ENCODE results near the gene NBAS. TPM values are rescaled to one million over a fixed set of nuclear protein-coding genes. Genes with fewer than 3 reads are reported as not detected.

NBAS gene
- total RNA-seq, 4 donors from 2014 or later, result 22.8 to 32.0 (median 23.7) TPM

DNA sequence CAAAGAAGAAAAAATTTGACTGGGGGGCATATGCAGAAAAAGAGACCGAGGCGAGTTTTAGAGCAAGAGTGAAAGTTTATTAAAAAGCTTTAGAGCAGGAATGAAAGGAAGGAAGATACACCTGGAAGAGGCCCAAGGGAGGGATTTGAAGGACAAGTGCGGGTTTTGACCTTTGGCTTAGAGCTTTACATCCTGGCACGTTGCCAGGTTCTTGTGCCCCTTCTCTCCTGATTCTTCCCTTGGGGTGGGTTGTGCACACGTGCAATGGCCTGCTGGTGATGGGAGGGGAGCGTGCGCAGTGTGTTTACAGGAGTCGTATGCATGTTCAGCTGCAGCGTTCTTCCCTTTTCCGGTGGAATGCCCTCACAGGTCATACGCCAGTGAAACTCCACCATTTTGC lies 208.8 kb downstream of the NBAS start:
- Histone ChIP-seq H3K27me3 (no peaks in the 10 kb centered on the region), H3K4me1 (no peaks in the 10 kb centered on the region), H3K9me3 (no peaks in the 10 kb centered on the region), H3K27ac (no peak overlapping the region), H3K4me3 (no peak overlapping the region), H3K36me3 (peaks cover 0 to 74% (median 0%) of the 10 kb centered on the region in 3 donors)
- 86 to 91% methylated on average over 11 of the region's 11 CpGs for WGBS, 2 donors
- no peak for TF ChIP-seq POLR2A (IDR thresholded peaks at IDR 0.05)
- TF ChIP-seq, protein P1, sequence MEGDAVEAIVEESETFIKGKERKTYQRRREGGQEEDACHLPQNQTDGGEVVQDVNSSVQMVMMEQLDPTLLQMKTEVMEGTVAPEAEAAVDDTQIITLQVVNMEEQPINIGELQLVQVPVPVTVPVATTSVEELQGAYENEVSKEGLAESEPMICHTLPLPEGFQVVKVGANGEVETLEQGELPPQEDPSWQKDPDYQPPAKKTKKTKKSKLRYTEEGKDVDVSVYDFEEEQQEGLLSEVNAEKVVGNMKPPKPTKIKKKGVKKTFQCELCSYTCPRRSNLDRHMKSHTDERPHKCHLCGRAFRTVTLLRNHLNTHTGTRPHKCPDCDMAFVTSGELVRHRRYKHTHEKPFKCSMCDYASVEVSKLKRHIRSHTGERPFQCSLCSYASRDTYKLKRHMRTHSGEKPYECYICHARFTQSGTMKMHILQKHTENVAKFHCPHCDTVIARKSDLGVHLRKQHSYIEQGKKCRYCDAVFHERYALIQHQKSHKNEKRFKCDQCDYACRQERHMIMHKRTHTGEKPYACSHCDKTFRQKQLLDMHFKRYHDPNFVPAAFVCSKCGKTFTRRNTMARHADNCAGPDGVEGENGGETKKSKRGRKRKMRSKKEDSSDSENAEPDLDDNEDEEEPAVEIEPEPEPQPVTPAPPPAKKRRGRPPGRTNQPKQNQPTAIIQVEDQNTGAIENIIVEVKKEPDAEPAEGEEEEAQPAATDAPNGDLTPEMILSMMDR (IDR thresholded peaks at IDR 0.05), result no peak
- DNase-seq, result no peak
- intact Hi-C loops (cut with DNase I), result no loop called here

DNA sequence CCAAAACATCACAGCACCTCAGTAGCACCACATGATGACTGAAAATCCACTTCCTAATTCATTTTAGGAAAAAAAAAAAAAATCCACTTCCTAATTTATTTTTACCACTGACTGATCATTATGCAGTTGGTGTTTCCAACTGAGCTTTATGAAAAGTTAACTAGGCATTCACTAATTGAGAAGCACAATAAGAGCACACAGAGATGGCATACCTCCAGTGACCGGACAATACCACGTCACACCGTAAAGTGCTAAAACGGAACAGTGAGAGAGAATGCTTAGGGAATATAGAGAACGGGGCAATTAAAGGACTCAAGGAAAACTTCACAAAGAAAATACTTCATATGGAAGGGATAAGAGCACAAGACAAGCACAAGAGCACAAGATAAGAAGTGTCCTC lies 212.5 kb downstream of the NBAS start:
- H3K36me3 ChIP-seq, result peaks cover 0 to 42% (median 0%) of the 10 kb centered on the region in 3 donors
- H3K9me3 ChIP-seq, result no peaks in the 10 kb centered on the region
- DNase-seq, result no peak
- no peak overlapping the region for H3K4me3 ChIP-seq
- TF ChIP-seq, protein P1 (IDR thresholded peaks at IDR 0.05), result no peak
- TF ChIP-seq POLR2A (IDR thresholded peaks at IDR 0.05), result no peak
- intact Hi-C loops (cut with DNase I), result no loop called here
- H3K27me3 ChIP-seq, result no peaks in the 10 kb centered on the region
- 91 to 95% methylated on average over 5 of the region's 5 CpGs for WGBS, 2 donors
- H3K4me1 ChIP-seq, result no peaks in the 10 kb centered on the region
- H3K27ac ChIP-seq, result no peak overlapping the region

DNA sequence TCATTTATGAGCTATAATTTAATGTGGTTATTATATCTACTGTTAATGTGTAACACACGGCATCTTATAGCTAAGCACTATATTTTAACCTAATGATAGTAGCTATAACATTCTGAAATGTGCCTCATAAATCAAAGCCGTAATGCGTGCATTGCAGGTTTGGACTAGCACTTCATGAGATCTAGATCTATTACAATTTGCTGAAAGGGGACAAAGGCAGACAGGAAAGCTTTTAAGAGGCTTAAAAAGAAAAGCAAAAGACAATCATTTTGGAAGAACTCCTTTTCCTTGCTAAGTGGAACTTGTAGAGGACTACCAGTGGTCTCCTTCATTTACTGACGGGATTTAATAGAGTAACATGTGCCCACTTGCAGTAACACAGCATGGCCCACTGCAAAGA lies 213.1 kb downstream of the NBAS start:
- H3K4me3 ChIP-seq, result no peak overlapping the region
- H3K4me1 ChIP-seq, result no peaks in the 10 kb centered on the region
- TF ChIP-seq POLR2A (IDR thresholded peaks at IDR 0.05), result no peak
- TF ChIP-seq, protein P1 (IDR thresholded peaks at IDR 0.05), result no peak
- DNase-seq, result no peak
- no peak overlapping the region for H3K27ac ChIP-seq
- intact Hi-C loops (cut with DNase I), result no loop called here
- H3K36me3 ChIP-seq, result peaks cover 0 to 36% (median 0%) of the 10 kb centered on the region in 3 donors
- no peaks in the 10 kb centered on the region for H3K9me3 ChIP-seq
- 48 to 73% methylated on average over 4 of the region's 4 CpGs for WGBS, 2 donors
- H3K27me3 ChIP-seq, result no peaks in the 10 kb centered on the region

DNA sequence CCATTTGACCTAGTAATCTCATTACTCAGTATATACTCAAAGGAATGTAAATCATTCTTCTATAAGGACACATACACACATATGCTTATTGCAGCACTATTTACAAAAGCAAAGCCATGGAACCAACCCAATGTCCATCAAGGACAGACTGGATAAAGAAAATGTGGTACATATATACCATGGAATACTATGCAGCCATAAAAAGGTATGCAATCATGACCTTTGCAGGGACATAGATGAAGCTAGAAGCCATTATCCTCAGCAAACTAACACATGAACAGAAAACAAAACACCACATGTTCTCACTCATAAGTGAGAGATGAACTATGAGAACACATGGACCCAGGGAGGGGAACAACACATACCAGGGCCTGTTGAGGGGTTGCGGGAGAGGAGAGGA lies 214.5 kb downstream of the NBAS start:
- no peaks in the 10 kb centered on the region for H3K27me3 ChIP-seq
- no peak overlapping the region for H3K4me3 ChIP-seq
- 100% methylated on average over 1 of the region's 1 CpG for WGBS, 2 donors
- intact Hi-C loops (cut with DNase I), result no loop called here
- H3K27ac ChIP-seq, result no peak overlapping the region
- TF ChIP-seq, protein P1 (IDR thresholded peaks at IDR 0.05), result no peak
- TF ChIP-seq POLR2A (IDR thresholded peaks at IDR 0.05), result no peak
- no peaks in the 10 kb centered on the region for H3K4me1 ChIP-seq
- DNase-seq, result no peak
- H3K36me3 ChIP-seq, result peaks cover 0 to 28% (median 0%) of the 10 kb centered on the region in 3 donors
- no peaks in the 10 kb centered on the region for H3K9me3 ChIP-seq

DNA sequence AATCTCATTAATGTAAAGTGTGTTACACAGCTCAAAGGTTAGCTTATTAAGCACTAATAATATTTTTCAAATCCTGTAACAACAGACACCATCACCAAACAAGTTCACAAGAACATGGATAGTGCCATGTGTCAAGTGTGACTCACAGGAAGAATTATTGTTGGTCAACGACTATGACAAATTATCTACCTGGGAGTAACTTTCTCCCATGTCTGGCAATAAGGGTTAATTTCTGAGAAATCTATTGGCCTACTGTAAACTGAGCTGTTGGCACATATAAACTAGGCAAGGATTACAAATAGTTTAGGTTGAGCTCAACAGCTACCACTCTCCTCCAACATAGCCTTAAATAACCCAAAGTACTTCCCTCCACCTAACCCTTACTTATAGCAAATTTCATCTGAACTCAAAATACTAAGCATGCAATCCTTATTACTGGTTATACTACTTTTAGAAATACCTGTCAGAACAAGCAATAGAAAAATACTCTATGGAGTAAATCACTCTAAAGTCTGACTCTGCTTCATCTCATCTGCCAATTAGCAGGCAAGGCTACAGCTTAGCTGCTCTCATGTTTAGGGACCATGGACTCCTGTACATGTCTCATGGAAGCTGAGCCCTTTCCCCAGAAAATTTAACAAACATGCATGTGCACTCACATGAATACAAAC lies 223.0 kb downstream of the NBAS start:
- Histone ChIP-seq H3K4me3 (no peak overlapping the region), H3K36me3 (peaks cover 0 to 25% (median 0%) of the 10 kb centered on the region in 3 donors), H3K9me3 (no peaks in the 10 kb centered on the region), H3K4me1 (peaks cover 0 to 18% (median 0%) of the 10 kb centered on the region in 3 donors), H3K27ac (no peak overlapping the region), H3K27me3 (peaks cover 0 to 6% (median 0%) of the 10 kb centered on the region in 4 donors)
- DNase-seq, result no peak
- intact Hi-C loops (cut with DNase I), result no loop called here
- WGBS, 2 donors, result 21 to 43% methylated on average over 1 of the region's 1 CpG
- TF ChIP-seq, protein P1 (IDR thresholded peaks at IDR 0.05), result no peak
- no peak for TF ChIP-seq POLR2A (IDR thresholded peaks at IDR 0.05)

Measured in esophagus squamous epithelium (tissue), 5 donors.